CD4-positive, alpha-beta T cell treated with Interleukin-1 beta for 1 hour (primary cell): ENCODE results near the gene CYFIP1.
"Not testable (repeated sequence)": the region's sequence is repeated elsewhere in the genome, so short reads cannot be mapped to it uniquely, and the experiment has no call there.

Experiments
- DNase-seq, 2 donors: peaks; one replicate each; pipeline ENCODE4 v3.0.0-alpha.2; 2020 to 2022

Gene CYFIP1

DNA sequence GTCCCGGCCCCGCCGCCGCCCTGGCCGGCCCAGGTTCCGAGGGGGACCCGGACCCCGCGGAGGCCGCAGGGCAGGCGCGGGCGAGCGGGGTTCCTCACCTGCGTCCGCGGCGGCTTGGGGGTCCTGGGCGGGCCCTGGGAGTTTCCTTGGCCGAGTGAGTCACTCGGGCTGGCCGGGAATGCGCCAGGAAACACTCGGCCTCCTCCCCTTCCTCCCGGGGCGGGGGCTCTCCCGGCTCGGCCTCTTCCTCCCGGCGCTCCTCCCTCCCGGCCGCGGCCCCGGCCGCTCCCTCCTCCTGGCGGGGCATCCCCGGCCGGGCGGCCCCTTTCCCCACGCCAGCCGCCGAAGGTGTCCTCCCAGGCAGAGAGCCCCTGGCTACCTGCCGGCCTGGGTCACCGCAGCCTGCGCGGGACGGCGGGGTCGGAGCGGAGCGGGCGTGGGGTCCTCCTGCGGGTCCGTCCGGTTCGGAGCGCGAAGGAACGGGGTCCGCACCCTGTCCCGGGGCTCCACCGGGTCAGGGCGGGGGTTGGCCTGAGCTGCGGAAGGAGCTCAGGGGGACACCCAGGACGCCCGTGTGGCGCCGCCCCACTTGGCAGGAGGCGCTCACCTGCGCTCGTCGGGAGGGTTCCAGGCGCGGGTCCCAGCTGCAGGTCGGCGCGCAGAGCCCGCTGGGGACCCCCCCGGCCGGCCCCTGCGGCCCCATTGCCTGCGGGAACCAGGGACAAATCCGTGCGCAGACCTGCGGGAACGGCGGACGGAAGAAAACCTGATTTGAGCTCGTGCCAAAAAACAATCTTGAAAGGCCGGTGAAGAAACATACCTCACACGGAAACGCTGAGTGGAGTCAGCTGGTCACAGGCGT is at the start of gene CYFIP1:
TSS of gene CYFIP1 (minus strand) at position 180 of the 862 bp plus-strand sequence. CDS start 33,083 bp downstream, outside the sequence.
- peak; percentile 17 to 46 for DNase-seq

DNA sequence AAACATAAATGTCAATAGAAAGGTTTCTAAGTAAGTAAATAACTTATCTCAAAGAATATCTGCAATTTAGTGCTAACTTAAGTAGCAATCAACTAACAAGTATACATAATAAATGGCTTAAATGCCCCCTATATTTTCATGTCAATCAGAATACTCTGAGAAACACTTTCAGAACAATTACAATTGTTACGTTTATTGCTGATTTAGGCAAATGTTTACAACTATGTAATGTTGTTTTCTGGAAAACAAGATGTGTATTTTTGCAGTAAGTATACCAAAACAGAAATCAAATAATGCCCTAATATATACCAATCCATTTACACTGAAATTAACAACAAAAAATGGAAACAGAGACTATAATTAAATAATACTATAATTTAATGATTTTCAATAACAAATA is 46.0 kb upstream of the CYFIP1 start:
- DNase-seq, result no peak

DNA sequence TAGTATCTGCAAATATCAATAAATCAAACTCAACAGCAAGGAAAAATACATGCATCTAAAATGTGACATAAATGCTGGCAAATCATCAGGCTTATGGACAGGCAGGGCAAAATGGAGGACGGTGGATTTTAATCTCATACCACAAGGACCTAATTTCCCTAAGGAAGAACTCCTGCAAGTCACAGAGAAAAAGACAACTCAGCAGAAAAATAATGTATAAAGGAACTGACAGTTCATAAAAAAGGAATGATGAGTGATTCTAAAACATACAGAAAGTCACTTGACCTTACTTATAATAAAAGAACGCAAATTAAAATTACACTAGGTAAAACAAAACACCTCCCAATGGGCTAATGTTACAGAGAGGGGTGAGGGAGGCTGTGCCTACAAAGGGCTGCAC is 42.0 kb upstream of the CYFIP1 start:
- DNase-seq, result no peak

DNA sequence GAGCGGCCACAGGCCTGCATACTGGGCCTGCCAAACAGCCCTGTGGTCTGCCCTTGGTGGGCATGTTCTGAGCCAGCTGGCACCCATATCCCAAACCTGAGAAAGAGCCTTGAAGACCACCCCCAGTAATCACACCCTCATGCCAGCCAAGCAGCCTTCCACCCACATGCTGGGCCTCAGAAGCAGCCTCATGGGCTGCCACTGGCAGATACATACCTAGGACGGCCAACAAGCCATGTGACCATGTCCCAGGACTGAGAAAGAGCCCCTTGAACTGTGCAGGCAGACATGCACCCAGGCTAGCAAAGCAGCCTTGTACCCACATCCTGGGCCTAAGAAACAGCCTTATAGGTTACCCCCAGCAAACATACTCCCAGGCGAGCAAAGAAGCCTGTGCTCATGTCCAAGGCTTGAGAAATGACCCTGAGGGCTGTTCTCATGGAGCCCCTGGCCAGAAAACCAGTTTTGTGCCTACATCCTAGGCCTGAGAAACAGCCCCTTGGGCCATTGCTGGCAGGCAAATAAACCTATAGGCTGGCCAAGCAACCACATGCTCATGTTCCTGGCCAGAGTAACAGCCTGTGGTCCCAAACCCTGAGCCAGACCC is 34.3 kb upstream of the CYFIP1 start:
- DNase-seq, result no peak

DNA sequence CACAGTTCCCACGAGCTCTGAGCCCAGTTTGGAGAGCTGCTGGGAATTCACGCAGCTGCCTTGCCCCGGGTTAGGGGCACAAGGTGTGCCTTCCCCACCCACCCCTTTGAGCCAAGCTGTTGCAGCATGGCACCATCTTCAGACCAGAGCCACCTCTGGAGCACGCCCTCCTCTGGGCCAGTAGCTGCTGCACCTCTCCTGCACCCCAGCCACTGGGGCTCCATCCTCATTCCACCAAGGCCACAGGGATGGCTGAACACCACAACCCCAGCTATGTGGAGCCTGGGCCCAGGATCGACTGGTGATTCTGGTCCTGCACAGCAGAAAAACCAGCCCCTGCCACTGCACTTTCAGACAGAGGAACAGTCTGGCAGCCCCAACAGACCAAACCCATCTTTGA is 33.5 kb upstream of the CYFIP1 start:
- no peak for DNase-seq

DNA sequence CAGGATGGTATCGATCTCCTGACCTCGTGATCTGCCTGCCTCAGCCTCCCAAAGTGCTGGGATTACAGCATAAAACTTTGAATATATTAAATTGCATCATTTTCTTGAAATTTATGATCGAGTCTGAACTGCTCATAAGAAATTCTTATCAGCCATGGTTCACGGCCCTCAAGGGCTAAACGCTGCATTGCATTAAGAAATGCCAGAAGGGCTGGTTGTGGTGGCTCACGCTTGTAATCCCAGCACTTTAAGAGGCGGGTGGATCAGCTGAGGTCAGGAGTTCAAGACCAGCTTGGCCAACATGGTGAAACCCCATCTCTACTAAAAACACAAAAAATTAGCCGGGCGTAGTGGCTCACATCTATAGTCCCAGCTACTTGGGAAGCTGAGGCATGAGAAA is 32.4 kb upstream of the CYFIP1 start:
- DNase-seq, result not testable (repeated sequence)

- DNase-seq, result no peak
Measured at GRCh38 chr15:23003736-23004135, 23.6 kb upstream of the CYFIP1 start.

GRCh38 chr15:23002920-23003319 is 22.8 kb upstream of the CYFIP1 start:
- DNase-seq, result no peak

GRCh38 chr15:22995795-22996194 is 15.6 kb upstream of the CYFIP1 start:
- DNase-seq, result no peak

GRCh38 chr15:22992024-22992326 is 11.8 kb upstream of the CYFIP1 start:
- DNase-seq, result no peak

DNA sequence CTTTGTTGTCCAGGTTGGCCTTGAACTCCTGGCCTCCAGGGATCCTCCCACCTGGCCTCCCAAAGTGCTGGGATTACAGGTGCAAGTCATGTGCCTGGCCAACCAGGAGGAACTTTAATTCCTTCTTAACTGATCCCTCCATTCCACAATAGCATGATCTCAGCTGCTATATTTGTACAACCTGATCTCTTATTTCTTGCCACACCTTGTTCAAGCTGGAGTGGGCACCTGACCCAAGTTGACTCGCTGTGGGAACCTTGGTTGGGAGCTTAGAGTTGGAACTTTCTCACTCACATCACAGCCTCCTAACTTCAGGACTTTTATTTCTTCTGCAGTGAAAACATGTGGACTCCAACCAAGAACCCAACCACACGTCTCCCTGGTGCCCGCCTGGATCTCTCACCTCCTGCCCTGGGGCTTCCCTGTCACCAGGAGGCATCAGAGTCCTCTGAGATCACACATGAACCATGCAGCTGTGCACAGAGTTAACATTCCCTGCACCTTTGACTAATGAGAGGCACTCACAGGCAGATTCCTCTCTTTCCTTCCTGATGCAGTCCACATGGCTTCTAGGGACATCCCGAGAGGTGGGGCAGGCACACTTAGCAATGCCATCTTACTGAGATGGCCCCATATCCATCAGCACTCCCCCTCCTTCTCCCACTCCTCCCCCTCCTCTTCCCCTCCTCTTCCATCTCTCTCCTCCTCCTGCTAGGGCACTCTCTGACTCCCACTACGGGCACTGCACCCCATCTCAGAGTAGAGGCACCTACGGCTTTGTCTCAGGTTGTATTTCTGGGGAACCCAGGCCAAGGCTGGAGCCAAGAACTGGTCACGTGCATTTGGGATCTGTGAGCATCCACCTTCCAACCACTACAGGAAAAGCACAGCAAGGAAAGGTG is 9.7 kb upstream of the CYFIP1 start:
- DNase-seq, result no peak

- DNase-seq, result no peak
Measured at GRCh38 chr15:22988811-22989210, 8.6 kb upstream of the CYFIP1 start.

- not testable (repeated sequence) for DNase-seq
Measured at GRCh38 chr15:22981931-22982330, 1.8 kb upstream of the CYFIP1 start.

DNA sequence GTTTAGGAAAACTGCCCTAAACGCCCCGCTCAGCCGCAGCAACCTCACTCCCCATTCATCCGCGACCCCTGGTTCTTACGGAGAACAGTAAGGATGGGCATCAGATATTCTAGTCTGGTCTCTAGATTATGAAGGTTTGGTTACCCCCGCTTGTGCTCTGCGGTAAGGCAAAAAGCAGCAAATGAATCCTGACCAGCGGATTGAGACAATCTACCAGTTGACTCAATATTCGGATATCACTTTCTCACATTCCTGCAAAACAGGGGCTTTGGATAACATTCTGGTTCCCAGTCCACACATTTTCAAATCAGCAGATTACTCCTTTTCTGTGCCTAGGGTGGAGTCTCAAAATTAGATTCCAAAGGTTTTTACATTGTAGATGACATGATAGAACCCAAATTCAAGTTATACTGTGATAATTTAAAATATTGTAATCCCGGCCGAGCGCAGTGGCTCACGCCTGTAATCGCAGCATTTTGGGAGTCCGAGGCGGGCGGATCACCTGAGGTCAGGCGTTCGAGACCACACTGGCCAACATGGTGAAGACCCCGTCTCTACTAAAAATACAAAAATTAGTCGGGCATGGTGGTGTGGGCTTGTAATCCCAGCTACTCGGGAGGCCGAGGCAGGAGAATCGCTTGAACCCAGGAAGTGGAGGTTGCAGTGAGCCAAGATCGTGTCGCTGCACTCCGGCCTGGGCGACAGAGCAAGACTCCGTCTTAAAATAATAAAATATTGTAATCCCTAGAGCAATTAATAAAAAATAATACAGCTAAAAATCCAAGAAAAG is 1.1 kb upstream of the CYFIP1 start:
- DNase-seq, result no peak

DNA sequence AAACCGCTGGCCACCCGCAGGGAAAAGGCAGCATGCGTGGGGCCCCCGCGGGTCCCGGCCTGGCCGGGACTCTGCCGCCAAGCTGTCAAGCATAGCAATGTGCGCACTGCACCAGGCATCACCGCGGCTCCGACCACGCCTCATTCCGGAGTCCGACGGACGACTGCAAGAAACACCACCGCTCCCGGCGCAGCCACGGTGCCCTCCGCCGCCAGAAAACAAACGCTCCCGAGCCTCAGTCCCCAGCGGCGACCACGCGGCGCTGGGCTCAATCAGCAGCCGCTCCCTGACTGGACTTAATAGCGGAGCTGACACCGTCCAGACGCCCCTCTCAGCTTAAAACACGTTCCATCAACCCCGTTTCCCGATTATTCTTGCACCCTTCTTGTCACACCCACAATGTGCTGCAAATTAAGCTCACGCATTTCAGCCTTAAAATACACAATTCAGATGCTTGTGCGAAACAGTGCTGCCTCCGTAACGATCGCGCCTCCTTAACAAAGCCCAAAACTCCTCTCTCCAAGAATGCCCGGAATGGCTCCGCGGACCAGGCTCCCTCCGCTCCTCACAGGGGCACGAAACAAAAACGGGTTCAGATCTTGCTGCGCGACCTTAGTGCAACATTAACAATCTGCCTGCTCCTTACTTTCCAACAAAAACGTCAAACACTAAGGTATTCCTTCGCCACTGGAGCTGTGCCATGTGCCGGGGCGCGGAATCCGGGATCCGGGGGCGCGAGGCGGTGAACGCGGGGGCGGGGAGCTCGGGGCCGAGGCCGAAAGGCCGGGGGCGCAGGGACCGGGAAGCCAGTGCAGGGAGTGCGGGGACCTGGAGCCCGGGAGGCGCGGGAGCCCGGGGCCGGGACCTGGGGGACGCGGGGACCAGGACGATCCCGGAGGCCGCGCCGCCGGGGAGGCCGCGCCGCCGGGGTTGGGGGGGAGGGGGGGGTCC is 655 bp downstream of the CYFIP1 start:
- DNase-seq, result peak; percentile 12 to 21

- no peak for DNase-seq
Measured at GRCh38 chr15:22978691-22979237, 1.4 kb downstream of the CYFIP1 start.

DNA sequence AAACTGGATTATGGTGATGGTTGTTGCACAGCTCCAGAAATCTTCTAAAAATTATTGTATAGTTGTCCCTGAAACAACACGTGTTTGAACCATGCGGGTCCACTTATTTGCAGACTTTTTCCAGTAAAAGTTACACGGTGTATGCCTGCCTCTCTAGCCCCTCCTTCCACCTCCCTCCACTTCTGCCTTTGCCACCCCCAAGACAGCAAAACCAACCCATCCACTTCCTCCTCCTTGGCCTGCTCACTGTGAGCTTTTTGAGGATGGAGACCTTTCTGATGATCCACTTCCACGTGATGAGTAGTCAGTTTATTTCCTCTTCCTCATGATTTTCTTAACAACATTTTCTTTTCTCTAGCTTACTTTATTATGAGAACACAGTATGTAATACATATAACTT is 5.4 kb downstream of the CYFIP1 start:
- DNase-seq, result peak in 1 of 2 donors; percentile 42

- DNase-seq, result no peak
Measured at GRCh38 chr15:22973987-22974386, 6.2 kb downstream of the CYFIP1 start.

- no peak for DNase-seq
Measured at GRCh38 chr15:22973286-22973685, 6.9 kb downstream of the CYFIP1 start.

GRCh38 chr15:22969489-22969888 is 10.7 kb downstream of the CYFIP1 start:
- DNase-seq, result no peak

DNA sequence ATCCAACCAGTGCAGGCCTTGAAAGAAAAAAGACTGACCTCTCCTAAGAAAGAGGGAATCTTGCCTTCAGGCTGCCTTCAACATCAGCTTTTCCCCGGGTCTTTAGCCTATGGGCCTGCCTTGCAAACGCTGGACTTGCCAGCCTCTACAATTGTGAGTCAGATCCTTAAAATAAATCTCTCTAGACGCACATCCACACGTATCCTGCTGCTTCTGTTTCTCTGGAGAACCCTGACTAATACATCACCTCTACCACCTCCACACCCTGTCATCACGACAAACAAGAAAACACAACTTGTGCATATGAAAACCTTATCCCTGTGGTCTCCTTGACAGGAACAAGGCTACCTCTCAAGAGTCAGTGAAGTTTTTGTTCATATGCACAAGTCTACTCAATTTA is 11.8 kb downstream of the CYFIP1 start:
- DNase-seq, result no peak
